Activated CD8-positive, alpha-beta memory T cell treated with anti-CD3 and anti-CD28 coated beads, Interleukin-2, amount 50 U/mL, for 1 hour (primary cell): Measurements from ENCODE around the gene PPP1R7.

ENCODE experiments used
- DNase-seq: peaks from one replicate; pipeline ENCODE4 v3.0.0-alpha.2; 2020; ENCODE audit errors: extremely low read depth

The PPP1R7 gene

DNA sequence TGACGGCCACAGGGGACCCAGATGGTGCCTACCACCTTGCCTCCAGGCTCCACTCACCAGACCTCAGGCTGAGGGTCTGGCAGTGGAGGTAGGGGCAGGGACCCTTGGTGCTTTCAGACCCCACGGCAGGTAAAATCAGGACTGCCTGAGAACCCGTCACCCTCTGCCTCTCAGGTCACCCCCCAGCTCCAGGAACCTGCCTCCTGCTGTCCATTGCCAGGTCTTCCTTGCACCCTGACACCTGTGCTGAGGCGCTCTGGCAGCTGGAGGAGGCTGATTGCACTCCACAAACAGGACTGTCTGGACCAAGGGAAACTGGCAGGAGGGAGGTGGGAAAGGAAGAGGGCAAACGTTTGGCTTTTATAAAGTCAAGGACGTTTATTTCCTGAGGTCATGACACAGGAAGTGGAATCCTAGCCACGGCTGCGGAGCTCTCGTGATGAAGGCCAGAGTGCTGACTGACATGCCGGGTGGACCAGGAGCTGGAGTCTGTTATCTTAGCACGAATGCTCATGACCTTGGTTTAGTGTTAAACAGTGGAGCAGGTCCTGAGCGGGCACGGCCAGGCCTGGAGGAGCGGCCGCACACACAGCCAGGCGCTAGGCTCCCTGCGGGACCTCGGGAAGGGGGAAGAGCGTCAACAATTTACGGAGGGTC is 78.7 kb downstream of the PPP1R7 start:
- no peak for DNase-seq

DNA sequence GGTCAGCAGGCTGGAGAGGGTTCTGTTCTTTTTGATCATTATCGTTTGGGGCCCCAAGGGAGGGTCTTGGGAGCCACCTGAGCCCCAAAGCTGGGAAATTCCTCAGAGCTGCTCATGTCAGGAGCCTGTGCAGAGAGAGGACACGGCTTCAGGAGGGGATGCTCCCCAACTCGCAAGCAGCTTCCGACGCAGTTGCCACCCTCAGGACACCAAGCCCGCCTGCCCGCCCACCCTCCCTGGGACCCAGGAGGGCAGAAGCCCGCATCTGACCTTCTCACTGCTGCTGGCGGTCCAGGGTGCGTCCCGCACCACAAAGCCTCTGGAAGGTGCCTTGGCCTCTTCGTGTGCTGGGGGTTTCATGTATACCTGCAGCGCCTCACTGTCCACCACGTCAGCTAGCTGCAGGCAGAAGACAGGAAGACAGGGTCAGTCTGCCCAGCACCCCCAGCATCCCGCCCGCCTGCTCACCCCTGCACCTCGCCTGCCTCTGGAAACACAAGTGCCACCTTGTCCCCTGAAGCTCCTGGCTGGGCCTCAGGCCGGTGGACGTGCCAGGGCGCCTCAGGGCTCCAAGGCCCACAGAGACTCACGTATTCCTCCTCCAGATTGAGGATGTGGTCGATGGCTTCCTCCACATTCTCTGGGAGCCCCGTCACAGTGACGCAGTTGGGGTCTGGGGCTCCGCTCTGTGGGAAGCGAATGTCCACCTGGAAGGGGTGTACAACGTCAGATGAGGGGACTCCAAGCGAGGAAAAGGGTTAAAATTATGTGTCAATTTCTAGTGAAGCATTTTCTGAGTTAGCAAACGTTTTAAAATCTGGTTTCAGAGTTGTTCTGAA is 79.5 kb downstream of the PPP1R7 start:
- DNase-seq: no peak

GRCh38 chr2:241230435-241230834 is 80.2 kb downstream of the PPP1R7 start:
- DNase-seq: no peak

DNA sequence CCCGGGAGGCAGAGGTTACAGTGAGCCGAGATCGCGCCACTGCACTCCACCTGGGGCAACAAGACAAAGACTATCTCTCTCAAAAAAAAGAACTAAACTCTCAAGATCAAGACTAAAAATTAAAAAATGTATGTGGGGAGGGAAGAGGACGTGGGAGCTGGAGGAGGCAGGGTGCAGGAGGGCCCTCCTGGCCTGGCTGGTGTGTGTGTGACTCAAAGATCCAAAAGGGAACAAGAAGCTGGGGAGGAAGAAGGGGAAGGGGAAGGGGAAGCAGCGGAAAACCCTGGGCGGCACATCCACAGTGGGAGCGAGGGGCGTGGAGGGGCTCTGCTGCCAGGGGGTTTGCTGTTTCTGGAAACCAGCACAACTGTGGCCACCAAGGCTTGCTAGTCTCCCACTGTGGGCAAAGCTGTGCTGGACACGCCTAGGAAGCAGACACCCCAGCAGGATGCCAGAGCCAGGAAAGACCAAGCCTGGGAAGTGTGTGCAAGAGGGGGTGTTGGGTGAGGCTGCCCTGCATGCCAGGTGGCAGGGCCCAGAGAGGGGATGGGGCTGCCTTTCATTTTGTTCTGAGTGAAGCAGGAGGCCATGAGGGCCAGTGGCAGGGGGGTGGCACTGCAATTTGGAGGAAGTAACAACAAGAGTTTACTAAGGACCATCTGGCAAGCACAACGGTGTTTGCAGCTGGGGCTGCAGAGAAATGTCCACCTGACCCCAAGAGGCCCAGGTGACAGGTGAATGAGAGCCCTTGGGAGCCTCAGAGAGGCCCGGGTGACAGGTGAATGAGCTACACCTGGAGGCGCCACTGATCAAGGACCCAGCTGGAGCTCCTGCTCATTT is 82.7 kb downstream of the PPP1R7 start:
- no peak for DNase-seq
